ENCODE data around the gene DNAJB7. TPM values are rescaled to one million over a fixed set of nuclear protein-coding genes. Genes with fewer than 3 reads are reported as not detected.

DNAJB7 gene
- total and polyA plus RNA-seq, 2 of the 13 experiments (the other 11 are each of a cell fraction or from before 2014, with no cell fraction given), result not detected

- TF ChIP-seq ZNF318 (CRISPR knock-in tag; IDR thresholded peaks at IDR 0.05), result peak; percentile 83
- TF ChIP-seq, protein P1, sequence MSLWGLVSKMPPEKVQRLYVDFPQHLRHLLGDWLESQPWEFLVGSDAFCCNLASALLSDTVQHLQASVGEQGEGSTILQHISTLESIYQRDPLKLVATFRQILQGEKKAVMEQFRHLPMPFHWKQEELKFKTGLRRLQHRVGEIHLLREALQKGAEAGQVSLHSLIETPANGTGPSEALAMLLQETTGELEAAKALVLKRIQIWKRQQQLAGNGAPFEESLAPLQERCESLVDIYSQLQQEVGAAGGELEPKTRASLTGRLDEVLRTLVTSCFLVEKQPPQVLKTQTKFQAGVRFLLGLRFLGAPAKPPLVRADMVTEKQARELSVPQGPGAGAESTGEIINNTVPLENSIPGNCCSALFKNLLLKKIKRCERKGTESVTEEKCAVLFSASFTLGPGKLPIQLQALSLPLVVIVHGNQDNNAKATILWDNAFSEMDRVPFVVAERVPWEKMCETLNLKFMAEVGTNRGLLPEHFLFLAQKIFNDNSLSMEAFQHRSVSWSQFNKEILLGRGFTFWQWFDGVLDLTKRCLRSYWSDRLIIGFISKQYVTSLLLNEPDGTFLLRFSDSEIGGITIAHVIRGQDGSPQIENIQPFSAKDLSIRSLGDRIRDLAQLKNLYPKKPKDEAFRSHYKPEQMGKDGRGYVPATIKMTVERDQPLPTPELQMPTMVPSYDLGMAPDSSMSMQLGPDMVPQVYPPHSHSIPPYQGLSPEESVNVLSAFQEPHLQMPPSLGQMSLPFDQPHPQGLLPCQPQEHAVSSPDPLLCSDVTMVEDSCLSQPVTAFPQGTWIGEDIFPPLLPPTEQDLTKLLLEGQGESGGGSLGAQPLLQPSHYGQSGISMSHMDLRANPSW (CRISPR knock-in tag; IDR thresholded peaks at IDR 0.05; ENCODE audit: borderline replicate concordance), result peak; percentile 83; the same call in 1 of the 2 replicates
- TF ChIP-seq ZC3H4 (CRISPR knock-in tag; IDR thresholded peaks at IDR 0.05; ENCODE audit: borderline replicate concordance), result no peak
- no peak for TF ChIP-seq HNRNPL (IDR thresholded peaks at IDR 0.05; ENCODE audit: low read depth, low read length)
- TF ChIP-seq PHF20 (CRISPR knock-in tag; IDR thresholded peaks at IDR 0.05), result peak; percentile 96
- TF ChIP-seq ZFP36L1 (CRISPR knock-in tag; IDR thresholded peaks at IDR 0.05), result peak; percentile 95
- TF ChIP-seq GTF3A (CRISPR knock-in tag; conservative IDR thresholded peaks at IDR 0.05), result peak; percentile 83; the same call in 1 of the 2 replicates
- TF ChIP-seq ZNF432 (CRISPR knock-in tag; IDR thresholded peaks at IDR 0.05; ENCODE audit: borderline replicate concordance), result no peak
- TF ChIP-seq ZNF704 (CRISPR knock-in tag; IDR thresholded peaks at IDR 0.05; ENCODE audit: borderline replicate concordance), result 0 out of 2 replicates have a peak, but pooled peaks have one; percentile 74
- TF ChIP-seq CENPT (CRISPR knock-in tag; IDR thresholded peaks at IDR 0.05; ENCODE audit: low read depth), result no peak
- TF ChIP-seq NR2C2 (CRISPR knock-in tag; IDR thresholded peaks at IDR 0.05; ENCODE audit: borderline replicate concordance), result peak; percentile 82; the same call in 1 of the 2 replicates
- no peak for TF ChIP-seq CC2D1A (CRISPR knock-in tag; IDR thresholded peaks at IDR 0.05)
- no peak for TF ChIP-seq CHCHD3 (CRISPR knock-in tag; IDR thresholded peaks at IDR 0.05)
- TF ChIP-seq NCOA1 (CRISPR knock-in tag; IDR thresholded peaks at IDR 0.05), result no peak
- peak; percentile 87 for TF ChIP-seq BORCS8-MEF2B (CRISPR knock-in tag; IDR thresholded peaks at IDR 0.05)
Measured at GRCh38 chr22:40856513-40857308, 5.2 kb downstream of the DNAJB7 start, which contains the start of the genes ST13 and XPNPEP3 (continued).

All from HepG2 (cell line).